Hepatic stellate cell (primary cell): ENCODE results near the gene LHX3.

ENCODE experiments used
- DNase-seq: peaks from one replicate; pipeline ENCODE4 v3.0.0; 2011; ENCODE audit warnings: low spot score

The LHX3 gene

GRCh38 chr9:136192289-136193126 is 12.4 kb downstream of the LHX3 start:
- DNase-seq = no peak

GRCh38 chr9:136191960-136192286 is 13.0 kb downstream of the LHX3 start:
- DNase-seq = no peak

- DNase-seq = no peak
Observed at GRCh38 chr9:136191099-136191959, 13.6 kb downstream of the LHX3 start.

- no peak for DNase-seq
Observed at GRCh38 chr9:136190656-136191055, 14.3 kb downstream of the LHX3 start.

- no peak for DNase-seq
Observed at GRCh38 chr9:136190237-136190601, 14.7 kb downstream of the LHX3 start.

GRCh38 chr9:136189394-136190236 is 15.3 kb downstream of the LHX3 start:
- DNase-seq = no peak

GRCh38 chr9:136187683-136188586 is 17.0 kb downstream of the LHX3 start:
- DNase-seq = no peak

GRCh38 chr9:136187197-136187596 is 17.7 kb downstream of the LHX3 start:
- no peak for DNase-seq

- no peak for DNase-seq
Observed at GRCh38 chr9:136186386-136186785, 18.5 kb downstream of the LHX3 start.

GRCh38 chr9:136185596-136186366 is 19.1 kb downstream of the LHX3 start:
- DNase-seq = no peak

- no peak for DNase-seq
Observed at GRCh38 chr9:136185066-136185465, 19.9 kb downstream of the LHX3 start.

- no peak for DNase-seq
Observed at GRCh38 chr9:136182850-136183422, 22.0 kb downstream of the LHX3 start.

- DNase-seq = no peak
Observed at GRCh38 chr9:136182420-136182787, 22.5 kb downstream of the LHX3 start.

GRCh38 chr9:136181784-136182419 is 23.0 kb downstream of the LHX3 start:
- DNase-seq = no peak

GRCh38 chr9:136180586-136180985 is 24.3 kb downstream of the LHX3 start:
- no peak for DNase-seq

GRCh38 chr9:136179761-136180160 is 25.2 kb downstream of the LHX3 start:
- DNase-seq = no peak

GRCh38 chr9:136179101-136179616 is 25.8 kb downstream of the LHX3 start:
- DNase-seq = no peak

- DNase-seq = no peak
Observed at GRCh38 chr9:136178773-136179075, 26.2 kb downstream of the LHX3 start.

- DNase-seq = no peak
Observed at GRCh38 chr9:136178061-136178772, 26.7 kb downstream of the LHX3 start.
